GM15510 (cell line): Measurements from ENCODE around the gene WFIKKN2.

Experiments
- POLR2A ChIP-seq: IDR thresholded peaks from 3 replicates; pipeline ENCODE4 v1.6.1; 2011; ENCODE audit warnings: borderline replicate concordance; ENCODE audit not compliant: insufficient read length; ENCODE audit errors: extremely low read depth

Gene WFIKKN2

GRCh38 chr17:50853781-50854180 is 18.4 kb downstream of the WFIKKN2 start:
- TF ChIP-seq POLR2A, result no peak

GRCh38 chr17:50855708-50856330 is 20.4 kb downstream of the WFIKKN2 start:
- no peak for TF ChIP-seq POLR2A

GRCh38 chr17:50856431-50856830 is 21.0 kb downstream of the WFIKKN2 start:
- TF ChIP-seq POLR2A, result no peak

GRCh38 chr17:50858486-50859225 is 23.3 kb downstream of the WFIKKN2 start:
- no peak for TF ChIP-seq POLR2A

GRCh38 chr17:50861334-50861676 is 25.9 kb downstream of the WFIKKN2 start:
- TF ChIP-seq POLR2A, result no peak

- no peak for TF ChIP-seq POLR2A
Observed at GRCh38 chr17:50861822-50862528, 26.6 kb downstream of the WFIKKN2 start.

- no peak for TF ChIP-seq POLR2A
Observed at GRCh38 chr17:50863221-50863843, 27.9 kb downstream of the WFIKKN2 start.

GRCh38 chr17:50863931-50864330 is 28.5 kb downstream of the WFIKKN2 start:
- no peak for TF ChIP-seq POLR2A

GRCh38 chr17:50864747-50865059 is 29.3 kb downstream of the WFIKKN2 start:
- no peak for TF ChIP-seq POLR2A

- TF ChIP-seq POLR2A, result no peak
Observed at GRCh38 chr17:50865060-50865867, 29.9 kb downstream of the WFIKKN2 start.

- no peak for TF ChIP-seq POLR2A
Observed at GRCh38 chr17:50865868-50866260, 30.5 kb downstream of the WFIKKN2 start.

GRCh38 chr17:50866261-50866949 is 31.0 kb downstream of the WFIKKN2 start, which contains the start of gene TOB1:
TSS of gene TOB1 (minus strand) at chr17:50866354. CDS start at chr17:50864017, 2,337 bp downstream.
- peak; percentile 100 for TF ChIP-seq POLR2A

- peak; percentile 10 for TF ChIP-seq POLR2A
Observed at GRCh38 chr17:50866950-50867362, 31.6 kb downstream of the WFIKKN2 start.

GRCh38 chr17:50867363-50868139 is 32.2 kb downstream of the WFIKKN2 start:
- TF ChIP-seq POLR2A, result peak; percentile 49

GRCh38 chr17:50868140-50868438 is 32.7 kb downstream of the WFIKKN2 start:
- TF ChIP-seq POLR2A, result no peak
